Hepatocyte (in vitro differentiated cells): ENCODE data around the gene HEATR5A. TPM values are rescaled to one million over a fixed set of nuclear protein-coding genes. Genes with fewer than 3 reads are reported as not detected.
"Not testable (repeated sequence)": the region's sequence is repeated elsewhere in the genome, so short reads cannot be mapped to it uniquely, and the experiment has no call there.

Source experiments
- DNase-seq: peaks from one replicate; pipeline ENCODE4 v3.0.0-alpha.2; 2016; ENCODE audit warnings: low spot score
- H2AFZ ChIP-seq: fragments of 200-600 bp; sonication (generic); 2 replicates; pipeline ENCODE4 v1.6.0; 2016; ENCODE audit warnings: antibody characterized with exemption, mild to moderate bottlenecking
- H3K27ac ChIP-seq: fragments of 200-600 bp; sonication (generic); 2 replicates; pipeline ENCODE4 v1.5.1; 2016; ENCODE audit warnings: mild to moderate bottlenecking
- H3K27me3 ChIP-seq: fragments of 200-600 bp; sonication (generic); 2 replicates; pipeline ENCODE4 v1.6.1; 2016
- H3K36me3 ChIP-seq: fragments of 200-600 bp; sonication (generic); replicated peaks from 2 replicates; pipeline ENCODE4 v1.5.1; 2016; ENCODE audit warnings: low read depth; ENCODE audit not compliant: insufficient read depth
- H3K4me1 ChIP-seq: fragments of 200-600 bp; sonication (generic); 2 replicates; pipeline ENCODE4 v1.5.1; 2016; ENCODE audit warnings: mild to moderate bottlenecking, moderate library complexity; ENCODE audit not compliant: insufficient read depth
- H3K4me2 ChIP-seq: fragments of 200-600 bp; sonication (generic); 2 replicates; pipeline ENCODE4 v1.6.0; 2016
- H3K4me3 ChIP-seq: fragments of 200-600 bp; sonication (generic); 2 replicates; pipeline ENCODE4 v1.5.1; 2016; ENCODE audit warnings: mild to moderate bottlenecking
- H3K79me2 ChIP-seq: fragments of 200-600 bp; sonication (generic); 2 replicates; pipeline ENCODE4 v1.6.0; 2017; ENCODE audit warnings: mild to moderate bottlenecking
- H3K9me2 ChIP-seq: fragments of 200-600 bp; sonication (generic); replicated peaks from 2 replicates; pipeline ENCODE4 v1.6.0; 2017; ENCODE audit warnings: mild to moderate bottlenecking; ENCODE audit not compliant: insufficient read depth
- H3K9me3 ChIP-seq: fragments of 200-600 bp; sonication (generic); 2 replicates; pipeline ENCODE4 v1.5.1; 2016; ENCODE audit warnings: low read depth, mild to moderate bottlenecking
- H4K20me1 ChIP-seq: fragments of 200-600 bp; sonication (generic); 2 replicates; pipeline ENCODE4 v1.6.0; 2016; ENCODE audit warnings: mild to moderate bottlenecking; ENCODE audit not compliant: insufficient read depth, poor library complexity, severe bottlenecking
- EZH2 ChIP-seq: fragments of 200-600 bp; sonication (generic); IDR thresholded peaks from 2 replicates; pipeline ENCODE4 v1.6.1; 2016; ENCODE audit warnings: antibody characterized with exemption, mild to moderate bottlenecking, borderline replicate concordance
- EZH2phosphoT487 ChIP-seq: fragments of 200-600 bp; sonication (generic); IDR thresholded peaks from one replicate; pipeline ENCODE4 v1.6.1; 2018; ENCODE audit warnings: antibody characterized with exemption, mild to moderate bottlenecking, low read depth, moderate library complexity; ENCODE audit not compliant: unreplicated experiment, severe bottlenecking
- WGBS: methylation state at CpG from one replicate; pipeline ENCODE4 v1.1.6; 2016; ENCODE audit warnings: low lambda C conversion rate; ENCODE audit errors: missing lambda C conversion rate; 5-methylcytosine and 5-hydroxymethylcytosine counted together
- polyA plus RNA-seq: library from polyadenylated mRNA; unstranded; fragments of >200 nt; fragmentation: Nextera tagmentation; extraction: Ambion mirVana; gene quantifications from 2 replicates; pipeline ENCODE4 v1.2.1, GENCODE V29; 2016
- total RNA-seq: library from RNA; depleted of rRNA; stranded (reverse); fragments of >200 nt; gene quantifications from 2 replicates; pipeline ENCODE4 v1.2.3, GENCODE V29; 2014
- TF ChIP-seq, protein P1 (sequence below): fragments of 200-600 bp; sonication (generic); IDR thresholded peaks from 2 replicates; pipeline ENCODE4 v1.5.1; 2016; ENCODE audit warnings: antibody characterized with exemption, mild to moderate bottlenecking; ENCODE audit not compliant: poor library complexity

The HEATR5A gene
- total and polyA plus RNA-seq, 2 experiments from 2014 or later = 17.9 to 25.3 TPM

DNA sequence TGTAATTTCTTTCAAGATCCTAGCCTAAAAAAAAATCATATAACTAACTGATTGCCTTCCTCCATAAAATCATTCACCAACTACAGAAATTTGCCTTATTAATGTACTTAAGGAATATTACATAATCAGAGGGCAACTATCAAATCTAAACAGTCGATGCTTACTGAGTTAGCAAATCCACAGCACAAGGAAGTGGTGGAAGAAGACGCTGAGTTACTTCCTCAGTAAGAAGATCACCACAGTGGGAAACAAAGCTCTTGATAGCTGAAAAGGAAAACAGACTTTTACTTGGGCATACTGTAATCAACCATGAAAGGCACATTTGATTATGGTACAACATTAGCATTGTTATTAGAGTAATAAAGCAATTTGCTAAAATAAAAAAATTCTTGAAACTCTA lies 48.7 kb downstream of the HEATR5A start:
- no peak overlapping the region for H3K4me3 ChIP-seq
- no peaks in the 10 kb centered on the region for H3K36me3 ChIP-seq
- H3K9me2 ChIP-seq = no peaks in the 10 kb centered on the region
- H4K20me1 ChIP-seq = no peaks in the 10 kb centered on the region
- no peak overlapping the region for H3K27ac ChIP-seq
- H3K79me2 ChIP-seq = no peaks in the 10 kb centered on the region
- no peak for TF ChIP-seq EZH2
- TF ChIP-seq, protein P1, sequence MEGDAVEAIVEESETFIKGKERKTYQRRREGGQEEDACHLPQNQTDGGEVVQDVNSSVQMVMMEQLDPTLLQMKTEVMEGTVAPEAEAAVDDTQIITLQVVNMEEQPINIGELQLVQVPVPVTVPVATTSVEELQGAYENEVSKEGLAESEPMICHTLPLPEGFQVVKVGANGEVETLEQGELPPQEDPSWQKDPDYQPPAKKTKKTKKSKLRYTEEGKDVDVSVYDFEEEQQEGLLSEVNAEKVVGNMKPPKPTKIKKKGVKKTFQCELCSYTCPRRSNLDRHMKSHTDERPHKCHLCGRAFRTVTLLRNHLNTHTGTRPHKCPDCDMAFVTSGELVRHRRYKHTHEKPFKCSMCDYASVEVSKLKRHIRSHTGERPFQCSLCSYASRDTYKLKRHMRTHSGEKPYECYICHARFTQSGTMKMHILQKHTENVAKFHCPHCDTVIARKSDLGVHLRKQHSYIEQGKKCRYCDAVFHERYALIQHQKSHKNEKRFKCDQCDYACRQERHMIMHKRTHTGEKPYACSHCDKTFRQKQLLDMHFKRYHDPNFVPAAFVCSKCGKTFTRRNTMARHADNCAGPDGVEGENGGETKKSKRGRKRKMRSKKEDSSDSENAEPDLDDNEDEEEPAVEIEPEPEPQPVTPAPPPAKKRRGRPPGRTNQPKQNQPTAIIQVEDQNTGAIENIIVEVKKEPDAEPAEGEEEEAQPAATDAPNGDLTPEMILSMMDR = no peak
- TF ChIP-seq EZH2phosphoT487 = no peak
- WGBS = 86% methylated on average over 2 of the region's 2 CpGs
- no peak overlapping the region for H3K4me2 ChIP-seq
- H2AFZ ChIP-seq = no peak overlapping the region
- DNase-seq = no peak
- H3K4me1 ChIP-seq = no peaks in the 10 kb centered on the region
- no peaks in the 10 kb centered on the region for H3K9me3 ChIP-seq
- no peaks in the 10 kb centered on the region for H3K27me3 ChIP-seq

DNA sequence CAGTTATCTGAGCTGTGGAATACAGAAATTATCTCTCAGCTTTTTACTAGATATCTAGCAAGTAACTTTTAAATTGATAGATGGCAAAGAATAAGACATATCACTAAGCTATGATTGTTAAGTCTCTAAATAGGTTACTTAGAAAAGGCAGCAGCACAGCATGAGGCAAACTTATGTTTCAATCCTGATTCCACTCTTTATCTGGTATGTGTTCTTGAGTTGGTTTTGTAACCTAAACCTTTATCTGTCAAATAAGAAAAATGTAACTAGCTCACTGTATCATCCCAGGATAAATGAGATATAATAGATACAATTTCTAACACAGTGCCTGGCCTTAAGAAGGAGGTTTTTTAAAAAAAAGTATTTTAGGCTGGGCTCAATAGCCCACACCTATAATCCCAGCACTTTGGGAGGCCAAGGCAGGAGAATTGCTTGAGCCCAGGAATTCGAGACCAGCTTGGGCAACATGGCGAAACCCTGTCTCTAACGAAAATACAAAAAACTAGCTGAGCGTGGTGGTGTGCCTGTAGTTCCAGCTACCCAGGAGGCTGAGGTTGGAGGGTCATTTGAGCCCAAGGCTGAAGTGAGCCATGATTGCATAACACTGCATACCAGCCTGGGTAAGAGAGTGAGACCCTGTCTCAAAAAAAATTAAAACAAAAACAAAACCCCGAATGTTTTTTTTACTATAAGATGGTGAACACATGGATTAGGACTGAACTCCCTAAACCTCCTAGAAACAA lies 56.8 kb downstream of the HEATR5A start:
- H3K79me2 ChIP-seq = no peaks in the 10 kb centered on the region
- H3K27ac ChIP-seq = no peak overlapping the region
- H3K4me1 ChIP-seq = no peaks in the 10 kb centered on the region
- no peaks in the 10 kb centered on the region for H3K9me3 ChIP-seq
- no peaks in the 10 kb centered on the region for H3K9me2 ChIP-seq
- WGBS = 85% methylated on average over 5 of the region's 5 CpGs
- no peak overlapping the region for H3K4me2 ChIP-seq
- H3K4me3 ChIP-seq = no peak overlapping the region
- DNase-seq = no peak
- no peaks in the 10 kb centered on the region for H3K36me3 ChIP-seq
- no peaks in the 10 kb centered on the region for H3K27me3 ChIP-seq
- no peak overlapping the region for H2AFZ ChIP-seq
- TF ChIP-seq EZH2phosphoT487 = no peak
- TF ChIP-seq EZH2 = no peak
- TF ChIP-seq, protein P1 = no peak
- H4K20me1 ChIP-seq = no peaks in the 10 kb centered on the region

DNA sequence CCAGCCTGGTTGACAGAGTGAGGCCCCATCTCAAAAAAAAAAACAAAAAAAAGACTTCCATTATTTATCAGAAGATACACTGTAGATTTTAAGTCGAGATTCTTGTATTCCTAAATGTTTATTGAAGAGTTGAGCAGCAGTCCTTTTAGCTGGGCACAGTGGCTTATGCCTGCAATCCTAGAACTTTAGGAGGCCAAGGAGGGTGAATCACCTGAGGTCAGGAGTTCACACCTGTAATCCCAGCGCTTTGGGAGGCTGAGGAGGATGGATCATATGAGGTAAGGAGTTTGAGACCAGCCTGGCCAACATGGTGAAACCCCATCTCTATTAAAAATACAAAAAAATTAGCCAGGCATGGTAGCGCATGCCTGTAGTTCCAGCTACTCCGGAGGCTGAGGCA lies 57.6 kb downstream of the HEATR5A start:
- no peaks in the 10 kb centered on the region for H3K79me2 ChIP-seq
- no peak overlapping the region for H3K27ac ChIP-seq
- H3K9me3 ChIP-seq = no peaks in the 10 kb centered on the region
- H3K4me3 ChIP-seq = no peak overlapping the region
- H3K4me2 ChIP-seq = no peak overlapping the region
- DNase-seq = no peak
- 97% methylated on average over 4 of the region's 4 CpGs for WGBS
- H3K4me1 ChIP-seq = no peaks in the 10 kb centered on the region
- no peaks in the 10 kb centered on the region for H3K27me3 ChIP-seq
- H3K9me2 ChIP-seq = no peaks in the 10 kb centered on the region
- H3K36me3 ChIP-seq = no peaks in the 10 kb centered on the region
- TF ChIP-seq EZH2phosphoT487 (no peak), EZH2 (no peak)
- TF ChIP-seq, protein P1 = no peak
- H2AFZ ChIP-seq = no peak overlapping the region
- no peaks in the 10 kb centered on the region for H4K20me1 ChIP-seq

DNA sequence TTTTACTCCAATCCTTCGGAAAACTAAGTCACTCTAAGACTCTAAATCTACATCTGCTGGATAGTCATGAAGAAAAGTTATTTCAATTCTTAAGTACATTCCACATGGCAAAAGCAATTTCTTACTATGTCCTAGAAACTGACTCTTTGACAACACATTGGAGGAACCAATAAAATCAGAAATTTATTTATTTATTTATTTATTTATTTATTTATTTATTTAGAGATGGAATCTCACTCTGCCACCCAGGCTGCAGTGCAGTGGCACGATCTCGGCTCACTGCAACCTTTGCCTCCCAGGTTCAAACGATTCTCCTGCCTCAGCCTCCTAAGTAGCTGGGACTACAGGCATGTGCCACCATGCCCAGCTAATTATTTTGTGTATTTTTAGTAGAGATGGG lies 58.6 kb downstream of the HEATR5A start:
- H3K9me3 ChIP-seq, H3K27me3 ChIP-seq, H3K27ac ChIP-seq, H4K20me1 ChIP-seq, H3K9me2 ChIP-seq, H3K79me2 ChIP-seq, H3K4me3 ChIP-seq, H3K36me3 ChIP-seq, H2AFZ ChIP-seq, H3K4me2 ChIP-seq, DNase-seq, H3K4me1 ChIP-seq: not testable (repeated sequence)
- WGBS = 95% methylated on average over 4 of the region's 4 CpGs
